GM12892 (cell line): ENCODE data around the gene PAWR.
"Not testable (repeated sequence)": the region's sequence is repeated elsewhere in the genome, so short reads cannot be mapped to it uniquely, and the experiment has no call there.

Source experiments
- DNase-seq: peaks from one replicate; pipeline ENCODE4 v3.0.0; 2011; ENCODE audit not compliant: insufficient read length
- FAIRE-seq: peaks from 2 replicates; lab custom pipeline; 2011; peaks lifted over from hg19 to GRCh38; lab: Jason Lieb, UNC
- POLR2A ChIP-seq: IDR thresholded peaks from 2 replicates; pipeline ENCODE4 v1.6.1; 2011; ENCODE audit warnings: low read depth, low read length, control low read depth
- POLR2AphosphoS5 ChIP-seq: IDR thresholded peaks from 2 replicates; pipeline ENCODE4 v1.6.1; 2011; ENCODE audit warnings: low read depth, low read length, control low read depth
- TAF1 ChIP-seq: IDR thresholded peaks from 2 replicates; pipeline ENCODE4 v1.6.1; 2011; ENCODE audit warnings: low read depth, mild to moderate bottlenecking, control low read depth, low read length, borderline replicate concordance

PAWR gene

GRCh38 chr12:79662046-79662811 is 28.5 kb downstream of the PAWR start:
- TF ChIP-seq TAF1 (no peak), POLR2A (no peak), POLR2AphosphoS5 (no peak)
- DNase-seq (no peak), FAIRE-seq (no peak)

GRCh38 chr12:79661629-79662028 is 29.1 kb downstream of the PAWR start:
- no peak for FAIRE-seq
- no peak for DNase-seq

DNA sequence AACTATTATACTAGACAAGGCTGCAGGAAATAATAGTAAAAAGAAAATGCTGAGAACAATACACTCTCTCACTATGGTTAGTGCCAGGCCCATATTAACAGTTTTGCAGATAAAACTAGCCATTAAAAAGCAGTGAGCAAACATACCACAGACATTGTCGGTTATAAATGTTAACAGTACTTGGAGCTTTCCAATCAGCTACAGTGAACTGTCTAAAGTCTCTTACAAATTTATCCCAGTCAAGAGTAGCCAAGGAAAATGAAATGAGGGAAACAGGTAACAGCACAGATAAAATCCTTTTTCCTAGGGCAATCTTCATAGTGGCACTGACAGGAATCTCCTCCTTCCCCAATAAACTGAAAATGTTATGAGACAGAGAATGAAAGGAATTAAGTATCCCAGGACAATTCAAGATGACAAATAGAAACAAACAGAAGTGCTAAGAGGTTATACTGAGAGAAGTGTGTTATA is 30.8 kb downstream of the PAWR start:
- DNase-seq: no peak
- TF ChIP-seq TAF1 (no peak), POLR2A (no peak), POLR2AphosphoS5 (no peak)
- no peak for FAIRE-seq

More at GRCh38 chr12:79661629-79662028, 29.1 kb downstream of the PAWR start:
- TF ChIP-seq POLR2A (no peak), TAF1 (no peak), POLR2AphosphoS5 (no peak)

- no peak for DNase-seq
- TF ChIP-seq POLR2AphosphoS5 (no peak), TAF1 (no peak), POLR2A (no peak)
- FAIRE-seq: no peak
These were observed 32.5 kb downstream of the PAWR start for GRCh38 chr12:79658221-79658620.

- DNase-seq: no peak
- no peak for FAIRE-seq
- TF ChIP-seq POLR2A: no peak
- no peak for TF ChIP-seq TAF1
- TF ChIP-seq POLR2AphosphoS5: no peak
These were observed 33.6 kb downstream of the PAWR start for GRCh38 chr12:79657136-79657535.

DNA sequence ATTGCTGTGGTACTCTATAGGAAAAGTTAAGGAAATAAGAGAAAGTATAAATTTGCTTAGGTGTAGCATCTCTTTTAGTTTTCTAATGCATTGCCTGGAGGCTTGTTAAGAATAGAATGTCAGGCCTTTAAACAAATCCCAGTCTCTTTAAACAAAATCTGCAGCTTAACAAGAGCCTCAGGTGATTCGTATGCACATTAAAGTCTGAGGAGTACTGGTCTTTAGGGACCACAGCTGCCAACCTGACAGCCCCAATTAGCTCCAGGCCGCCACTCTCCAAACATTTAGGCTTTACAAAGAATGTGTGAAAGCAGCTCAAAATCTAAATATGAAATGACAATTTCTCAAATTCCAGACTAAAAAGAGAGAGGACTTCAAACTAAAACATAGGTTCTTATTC is 35.7 kb downstream of the PAWR start:
- TF ChIP-seq POLR2AphosphoS5 (no peak), POLR2A (no peak)
- DNase-seq: no peak
- FAIRE-seq: no peak

DNA sequence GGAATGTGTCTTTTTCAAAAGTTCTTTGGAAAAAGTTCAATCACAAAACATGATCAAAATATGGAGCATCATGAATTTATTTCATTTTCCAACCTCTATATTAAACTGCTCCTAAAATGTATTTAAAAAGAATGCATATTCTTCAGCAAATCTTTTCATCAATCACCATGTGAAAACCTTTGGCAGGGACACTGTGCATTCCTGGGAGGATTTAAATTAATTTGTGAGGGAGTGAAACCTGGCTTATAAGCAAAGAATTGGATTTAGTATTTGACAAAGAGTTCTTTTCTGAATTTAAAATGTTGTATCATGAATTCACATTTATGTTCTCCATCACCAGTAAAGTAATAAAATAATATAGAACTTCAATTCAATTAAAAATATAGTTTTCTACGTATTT is 38.2 kb downstream of the PAWR start:
- FAIRE-seq (no peak), DNase-seq (no peak)
- TF ChIP-seq TAF1 (no peak), POLR2AphosphoS5 (no peak), POLR2A (no peak)

DNA sequence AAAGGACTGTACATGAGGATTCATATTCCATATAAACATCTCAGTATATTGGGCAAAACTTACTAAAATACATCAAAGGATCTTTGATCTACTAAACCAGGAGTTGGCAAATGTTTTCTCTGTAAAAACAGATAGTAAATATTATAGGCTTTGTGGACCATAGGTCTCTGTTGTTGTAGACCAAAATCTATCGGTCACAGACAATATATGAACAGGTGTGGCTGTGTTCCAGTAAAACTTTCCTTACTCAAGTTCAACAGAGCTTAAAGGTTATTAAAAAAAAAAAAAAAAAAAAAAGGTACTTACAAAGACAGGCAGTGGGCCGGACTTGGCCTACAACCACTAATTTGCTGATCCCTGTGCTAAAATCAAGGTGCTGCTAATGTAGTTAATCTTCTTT is 40.3 kb downstream of the PAWR start:
- FAIRE-seq (no peak), DNase-seq (no peak)
- TF ChIP-seq POLR2AphosphoS5 (no peak), TAF1 (no peak), POLR2A (no peak)

DNA sequence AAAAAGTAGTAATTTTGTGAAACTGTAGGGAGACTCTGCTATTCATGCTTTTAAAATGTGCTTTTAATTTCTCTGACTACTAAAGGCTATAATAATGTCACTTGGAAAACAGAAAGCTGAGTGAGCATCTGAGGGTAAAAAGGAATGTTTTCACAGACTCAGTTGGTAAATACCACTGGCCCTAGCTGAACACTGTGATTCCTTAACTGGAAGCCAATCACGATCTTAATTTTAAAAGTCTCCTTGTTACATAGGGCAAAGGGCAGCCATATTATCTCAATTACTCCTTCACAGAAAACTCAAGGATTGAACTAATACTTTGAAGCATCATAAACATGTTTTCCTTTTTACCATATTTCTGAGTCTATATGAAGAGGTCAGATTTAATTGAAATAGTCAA is 41.9 kb downstream of the PAWR start:
- DNase-seq (no peak), FAIRE-seq (no peak)
- TF ChIP-seq POLR2A (no peak), POLR2AphosphoS5 (no peak), TAF1 (no peak)

DNA sequence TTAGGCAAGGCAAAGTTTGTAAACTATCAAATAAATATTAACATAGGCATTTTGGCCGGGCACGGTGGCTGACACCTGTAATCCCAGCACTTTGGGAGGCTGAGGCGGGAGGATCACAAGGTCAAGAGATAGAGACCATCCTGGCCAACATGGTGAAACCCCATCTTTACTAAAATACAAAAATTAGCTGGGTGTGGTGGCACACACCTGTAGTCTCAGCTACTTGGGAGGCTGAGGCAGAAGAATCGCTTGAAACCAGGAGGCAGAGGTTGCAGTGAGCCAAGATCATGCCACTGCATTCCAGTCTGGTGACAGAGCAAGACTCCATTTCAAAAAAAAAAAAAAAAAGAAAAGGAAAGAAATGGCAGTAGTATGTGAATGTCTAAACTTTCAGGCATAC is 43.9 kb downstream of the PAWR start:
- FAIRE-seq: not testable (repeated sequence)

DNA sequence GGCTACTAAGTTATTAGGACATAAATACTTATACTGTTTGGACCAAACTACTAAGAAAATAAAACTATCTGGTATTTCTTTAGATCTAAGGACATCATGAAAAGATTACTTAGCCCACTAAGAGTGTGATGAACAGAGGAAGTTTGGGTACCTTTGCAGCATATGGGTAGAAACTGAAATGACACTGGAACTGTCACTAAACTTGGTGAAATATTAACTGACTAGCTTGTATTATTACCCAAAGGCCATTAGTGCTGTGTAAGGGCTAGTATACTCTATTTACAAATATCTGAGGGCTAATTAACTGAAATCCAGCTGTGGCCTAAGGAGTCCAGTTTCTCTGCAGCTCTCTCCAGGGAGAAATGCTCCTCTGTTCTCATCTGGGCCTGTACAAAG is 45.5 kb downstream of the PAWR start:
- DNase-seq (no peak), FAIRE-seq (no peak)
- TF ChIP-seq POLR2AphosphoS5: no peak
- TF ChIP-seq POLR2A: no peak
- TF ChIP-seq TAF1: no peak

More for the DNA sequence above, 43.9 kb downstream of the PAWR start:
- DNase-seq: not testable (repeated sequence)
